Effector memory CD4-positive, alpha-beta T cell (primary cell): ENCODE results near the gene TMC8.
A peak's percentile ranks its signal among the peaks of the same experiment; 100 is the strongest.
"Not testable (repeated sequence)": the region's sequence is repeated elsewhere in the genome, so short reads cannot be mapped to it uniquely, and the experiment has no call there.

ENCODE experiments used
- DNase-seq, 3 donors: peaks; one replicate each; pipeline ENCODE4 v3.0.0-alpha.2; 2020
- H3K27ac ChIP-seq: 2 replicates; pipeline ENCODE4 v1.7.0; 2013; ENCODE audit warnings: mild to moderate bottlenecking, low read length, moderate library complexity; ENCODE audit not compliant: insufficient read depth, poor library complexity, severe bottlenecking
- H3K27me3 ChIP-seq: replicated peaks from 2 replicates; pipeline ENCODE4 v1.7.0; 2013; ENCODE audit warnings: mild to moderate bottlenecking, low read length; ENCODE audit not compliant: insufficient read depth, control insufficient read depth, poor library complexity, severe bottlenecking
- H3K36me3 ChIP-seq: 2 replicates; pipeline ENCODE4 v1.7.0; 2013; ENCODE audit warnings: mild to moderate bottlenecking, low read length, moderate library complexity; ENCODE audit not compliant: control insufficient read depth, insufficient read depth
- H3K4me1 ChIP-seq: 2 replicates; pipeline ENCODE4 v1.7.0; 2013; ENCODE audit warnings: low read length, mild to moderate bottlenecking; ENCODE audit not compliant: control insufficient read depth, insufficient read depth, poor library complexity, severe bottlenecking
- H3K4me3 ChIP-seq: 2 replicates; pipeline ENCODE4 v1.7.0; 2013; ENCODE audit warnings: low read length, low read depth, mild to moderate bottlenecking; ENCODE audit not compliant: insufficient read depth, poor library complexity, severe bottlenecking
- H3K9me3 ChIP-seq: 2 replicates; pipeline ENCODE4 v1.7.0; 2013; ENCODE audit warnings: mild to moderate bottlenecking, low read length, moderate library complexity; ENCODE audit not compliant: control insufficient read depth
- total RNA-seq, 3 donors: gene quantifications; one replicate each; lab custom pipeline; 2026; lab: John Stamatoyannopoulos, UW

Gene TMC8, protein sequence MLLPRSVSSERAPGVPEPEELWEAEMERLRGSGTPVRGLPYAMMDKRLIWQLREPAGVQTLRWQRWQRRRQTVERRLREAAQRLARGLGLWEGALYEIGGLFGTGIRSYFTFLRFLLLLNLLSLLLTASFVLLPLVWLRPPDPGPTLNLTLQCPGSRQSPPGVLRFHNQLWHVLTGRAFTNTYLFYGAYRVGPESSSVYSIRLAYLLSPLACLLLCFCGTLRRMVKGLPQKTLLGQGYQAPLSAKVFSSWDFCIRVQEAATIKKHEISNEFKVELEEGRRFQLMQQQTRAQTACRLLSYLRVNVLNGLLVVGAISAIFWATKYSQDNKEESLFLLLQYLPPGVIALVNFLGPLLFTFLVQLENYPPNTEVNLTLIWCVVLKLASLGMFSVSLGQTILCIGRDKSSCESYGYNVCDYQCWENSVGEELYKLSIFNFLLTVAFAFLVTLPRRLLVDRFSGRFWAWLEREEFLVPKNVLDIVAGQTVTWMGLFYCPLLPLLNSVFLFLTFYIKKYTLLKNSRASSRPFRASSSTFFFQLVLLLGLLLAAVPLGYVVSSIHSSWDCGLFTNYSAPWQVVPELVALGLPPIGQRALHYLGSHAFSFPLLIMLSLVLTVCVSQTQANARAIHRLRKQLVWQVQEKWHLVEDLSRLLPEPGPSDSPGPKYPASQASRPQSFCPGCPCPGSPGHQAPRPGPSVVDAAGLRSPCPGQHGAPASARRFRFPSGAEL
- 696 to 912 (median 749) reads per million in 3 donors for total RNA-seq

DNA sequence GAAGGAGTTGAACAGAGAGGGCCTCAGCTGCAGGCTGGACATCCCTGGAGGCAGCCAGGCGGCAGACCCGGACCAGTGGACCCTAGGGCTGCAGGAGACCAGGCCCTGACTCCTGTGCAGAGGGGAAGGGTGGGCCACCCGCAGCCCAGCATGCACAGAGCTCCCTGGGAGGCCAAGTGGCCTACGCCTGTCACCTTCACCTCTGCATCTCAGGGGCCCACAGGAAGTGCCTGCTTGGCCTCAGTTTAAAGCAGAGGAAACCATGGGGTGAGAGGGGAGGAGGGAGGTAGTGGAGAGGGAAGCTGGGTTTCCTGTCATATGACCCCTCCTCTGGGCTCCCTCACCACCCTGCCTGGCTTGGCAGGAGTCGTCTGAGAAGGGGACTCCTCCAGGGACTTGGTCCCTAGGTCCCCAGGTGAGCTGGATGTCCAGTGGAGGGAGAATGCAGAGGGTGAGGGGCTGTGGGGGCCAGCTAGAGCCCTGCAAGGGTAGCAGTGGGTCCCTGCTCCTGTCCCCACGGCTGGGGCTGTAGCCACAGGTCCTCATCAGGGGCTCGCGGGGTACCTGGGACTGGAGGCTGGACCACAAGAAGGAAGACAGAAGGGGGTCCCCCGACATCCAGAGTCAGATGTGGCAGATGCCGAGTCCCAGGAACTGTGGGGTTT lies at the start of gene TMC8:
Gene TMC8, plus strand, starts transcription at position 335 of the 665 bp plus-strand sequence. CDS start 818 bp downstream, outside the sequence.
- Histone ChIP-seq H3K9me3 (no peaks in the 10 kb centered on the region), H3K27ac (peak within 1 kb of the TSS; percentile 86), H3K4me1 (peaks cover 70% of the 10 kb centered on the region), H3K36me3 (peaks cover 35% of the 10 kb centered on the region), H3K4me3 (peak within 1 kb of the TSS; percentile 97), H3K27me3 (no peaks in the 10 kb centered on the region)
- DNase-seq = peak; percentile 78 to 79 (median 79)

DNA sequence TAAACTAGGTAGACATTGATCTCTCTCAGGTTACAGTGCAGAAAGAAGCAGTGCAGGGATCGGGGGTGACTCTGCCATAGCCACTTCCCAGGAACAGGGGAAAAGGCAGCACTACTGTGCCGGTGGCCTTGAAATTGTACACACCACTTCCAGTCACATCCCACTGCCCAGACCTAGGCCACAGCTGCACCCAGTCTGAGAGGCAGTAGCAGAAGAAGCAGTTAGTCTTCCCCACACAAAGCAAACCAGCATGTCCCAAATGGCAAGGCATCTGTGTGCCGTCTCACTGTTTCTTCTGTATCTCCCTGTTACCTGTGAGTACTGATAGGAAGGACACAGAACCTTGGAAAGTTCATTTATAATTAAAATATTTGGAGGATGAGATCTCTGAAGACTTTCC lies 49.0 kb upstream of the TMC8 start:
- Histone ChIP-seq H3K4me3 (no peak overlapping the region), H3K27ac (no peak overlapping the region), H3K4me1 (no peaks in the 10 kb centered on the region), H3K36me3 (peaks cover 69% of the 10 kb centered on the region), H3K27me3 (no peaks in the 10 kb centered on the region), H3K9me3 (no peaks in the 10 kb centered on the region)
- no peak for DNase-seq

DNA sequence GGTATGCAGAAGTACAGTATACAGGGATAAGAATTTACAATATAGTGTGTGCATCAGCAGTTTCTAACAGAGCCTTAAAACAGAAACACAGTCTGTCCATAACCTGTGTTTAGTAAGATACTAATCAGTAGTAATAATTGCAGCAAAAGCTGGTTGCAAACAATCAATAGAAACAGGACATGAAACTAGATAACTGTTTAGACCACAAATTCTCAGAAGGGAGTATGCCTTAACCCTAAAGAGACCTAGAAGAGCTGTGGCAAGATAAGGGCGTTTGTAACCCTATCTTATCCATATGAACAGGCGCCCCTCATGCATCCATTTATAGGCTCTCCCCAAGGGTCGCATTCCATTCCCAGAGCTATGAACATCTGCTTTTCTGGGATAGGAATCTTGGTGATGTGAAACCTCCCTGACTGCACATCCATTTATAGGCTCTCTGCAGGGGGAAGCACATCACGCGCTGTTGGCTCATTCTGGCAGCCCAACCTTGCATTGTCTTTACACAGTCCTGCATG lies 48.2 kb upstream of the TMC8 start:
- not testable (repeated sequence) for H3K27ac ChIP-seq, DNase-seq, H3K4me3 ChIP-seq, H3K27me3 ChIP-seq, H3K4me1 ChIP-seq, H3K9me3 ChIP-seq
- peaks cover 69% of the 10 kb centered on the region for H3K36me3 ChIP-seq

DNA sequence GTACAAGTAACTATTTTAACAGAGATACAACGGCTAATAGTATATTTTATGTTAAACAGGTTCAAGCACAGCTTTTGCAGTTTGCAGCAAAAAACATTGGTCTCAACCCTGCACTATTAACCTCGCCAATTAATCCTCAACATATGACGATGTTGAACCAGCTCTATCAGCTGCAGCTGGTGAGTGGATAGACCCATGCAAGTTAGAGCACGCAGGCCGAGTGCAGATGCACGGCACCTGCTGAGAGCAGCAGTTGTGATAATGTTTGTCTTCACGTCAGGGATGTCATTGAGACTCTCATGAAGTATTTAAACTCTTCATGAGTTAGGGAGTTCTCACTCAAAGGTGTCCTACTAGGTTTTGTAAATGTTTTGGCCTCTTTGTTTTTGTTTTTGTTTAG lies 47.6 kb upstream of the TMC8 start:
- DNase-seq = no peak
- no peak overlapping the region for H3K4me3 ChIP-seq
- H3K27ac ChIP-seq = no peak overlapping the region
- H3K4me1 ChIP-seq = no peaks in the 10 kb centered on the region
- H3K36me3 ChIP-seq = peaks cover 69% of the 10 kb centered on the region
- H3K9me3 ChIP-seq = no peaks in the 10 kb centered on the region
- no peaks in the 10 kb centered on the region for H3K27me3 ChIP-seq

DNA sequence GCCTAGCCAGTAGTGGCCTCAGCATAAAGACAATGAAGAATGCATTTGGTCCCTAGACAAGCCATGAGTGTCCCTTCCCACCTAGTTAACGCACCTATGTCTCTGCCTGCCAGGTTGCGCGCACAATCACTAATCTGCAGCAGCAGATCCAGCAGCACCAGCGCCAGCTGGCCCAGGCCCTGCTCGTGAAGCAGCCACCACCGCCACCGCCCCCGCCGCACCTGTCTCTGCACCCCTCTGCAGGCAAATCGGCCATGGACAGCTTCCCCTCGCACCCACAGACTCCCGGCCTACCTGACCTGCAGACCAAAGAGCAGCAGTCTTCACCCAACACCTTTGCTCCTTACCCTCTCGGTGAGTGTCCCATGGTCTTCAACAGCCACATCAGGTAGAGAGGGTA lies 43.8 kb upstream of the TMC8 start:
- no peaks in the 10 kb centered on the region for H3K27me3 ChIP-seq
- no peaks in the 10 kb centered on the region for H3K9me3 ChIP-seq
- DNase-seq = no peak
- no peak overlapping the region for H3K27ac ChIP-seq
- H3K4me3 ChIP-seq = no peak overlapping the region
- H3K36me3 ChIP-seq = peaks cover 70% of the 10 kb centered on the region
- no peaks in the 10 kb centered on the region for H3K4me1 ChIP-seq

DNA sequence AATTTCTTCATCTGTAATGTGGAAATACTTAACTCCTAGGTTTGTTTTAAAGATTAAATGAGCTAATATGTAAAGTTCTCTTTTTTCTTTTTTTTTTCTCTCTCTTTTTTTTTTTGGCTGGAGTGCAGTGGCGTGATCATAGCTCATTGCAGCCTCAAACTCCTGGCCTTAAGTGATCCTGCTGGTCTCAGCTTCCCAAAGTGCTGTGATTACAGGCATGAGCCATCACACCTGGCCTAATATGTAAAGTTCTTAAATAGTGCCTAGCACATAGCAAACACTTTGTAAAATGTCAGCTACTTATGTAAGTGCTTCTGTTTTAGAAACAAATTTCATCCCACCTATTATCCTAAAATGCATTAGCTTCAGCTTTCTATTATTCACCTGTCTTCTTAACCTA lies 42.0 kb upstream of the TMC8 start:
- Histone ChIP-seq H3K4me3 (no peak overlapping the region), H3K9me3 (no peaks in the 10 kb centered on the region), H3K4me1 (no peaks in the 10 kb centered on the region), H3K27me3 (no peaks in the 10 kb centered on the region), H3K36me3 (peaks cover 79% of the 10 kb centered on the region), H3K27ac (no peak overlapping the region)
- DNase-seq = no peak

DNA sequence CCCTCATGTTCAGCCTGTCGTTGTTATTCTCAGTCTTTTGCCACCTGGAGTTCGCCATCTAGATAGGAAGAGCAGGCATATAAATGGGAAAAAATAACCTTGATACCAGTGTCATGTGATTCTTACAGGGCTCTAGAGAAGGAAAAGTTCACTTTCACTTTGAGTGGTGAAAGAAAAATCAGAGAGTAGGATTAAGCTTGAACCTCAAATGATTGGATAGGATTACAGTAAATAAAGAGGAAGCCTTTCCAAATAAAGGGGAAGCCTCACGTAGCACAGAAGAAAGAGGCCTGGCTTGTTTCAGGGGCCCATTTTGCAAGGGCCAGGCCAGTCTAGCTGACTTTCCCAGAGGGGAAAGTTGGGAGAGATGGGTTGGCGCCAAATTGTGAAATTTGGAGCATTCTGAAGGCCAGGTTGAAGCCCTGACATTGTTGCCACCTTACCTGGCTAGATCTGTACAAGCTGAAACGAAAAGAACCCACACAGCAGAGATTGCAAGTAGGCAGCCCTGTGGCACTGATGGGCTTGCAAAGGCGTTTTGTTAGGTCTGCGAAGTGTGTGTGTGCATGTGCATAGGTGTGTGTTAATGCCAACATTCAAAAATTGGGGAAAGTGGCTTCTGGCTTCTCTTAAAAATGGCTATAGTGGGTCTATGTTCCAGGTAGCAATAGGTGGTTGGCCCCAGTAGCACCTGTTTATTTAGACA lies 40.8 kb upstream of the TMC8 start:
- H3K4me3 ChIP-seq = no peak overlapping the region
- no peaks in the 10 kb centered on the region for H3K4me1 ChIP-seq
- no peak for DNase-seq
- H3K9me3 ChIP-seq = no peaks in the 10 kb centered on the region
- H3K27me3 ChIP-seq = no peaks in the 10 kb centered on the region
- H3K36me3 ChIP-seq = peaks cover 83% of the 10 kb centered on the region
- no peak overlapping the region for H3K27ac ChIP-seq

DNA sequence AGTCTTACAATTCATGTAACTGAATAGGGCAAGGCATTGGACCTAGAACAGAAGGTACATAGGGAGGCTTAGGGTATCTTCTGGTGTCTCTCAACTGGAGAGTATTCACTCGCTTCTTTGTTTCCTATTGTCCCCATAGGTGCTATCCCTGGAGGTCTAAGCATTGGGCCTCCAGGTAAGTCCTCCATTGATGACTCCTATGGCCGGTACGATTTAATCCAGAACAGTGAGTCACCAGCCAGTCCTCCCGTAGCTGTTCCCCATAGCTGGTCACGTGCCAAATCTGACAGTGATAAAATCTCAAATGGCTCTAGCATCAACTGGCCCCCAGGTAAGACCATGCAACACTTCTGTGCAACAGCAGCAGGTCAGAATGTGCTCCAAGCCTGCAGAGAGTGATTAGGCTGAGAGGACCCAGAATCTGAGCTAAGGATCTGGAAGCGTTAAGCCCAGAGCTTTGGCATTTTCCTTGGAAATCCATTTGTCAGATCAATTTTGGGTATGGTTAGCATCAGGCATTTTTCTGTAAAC lies 37.7 kb upstream of the TMC8 start:
- Histone ChIP-seq H3K4me1 (no peaks in the 10 kb centered on the region), H3K4me3 (no peak overlapping the region), H3K27ac (no peak overlapping the region), H3K27me3 (no peaks in the 10 kb centered on the region), H3K36me3 (peaks cover 89% of the 10 kb centered on the region), H3K9me3 (no peaks in the 10 kb centered on the region)
- no peak for DNase-seq

DNA sequence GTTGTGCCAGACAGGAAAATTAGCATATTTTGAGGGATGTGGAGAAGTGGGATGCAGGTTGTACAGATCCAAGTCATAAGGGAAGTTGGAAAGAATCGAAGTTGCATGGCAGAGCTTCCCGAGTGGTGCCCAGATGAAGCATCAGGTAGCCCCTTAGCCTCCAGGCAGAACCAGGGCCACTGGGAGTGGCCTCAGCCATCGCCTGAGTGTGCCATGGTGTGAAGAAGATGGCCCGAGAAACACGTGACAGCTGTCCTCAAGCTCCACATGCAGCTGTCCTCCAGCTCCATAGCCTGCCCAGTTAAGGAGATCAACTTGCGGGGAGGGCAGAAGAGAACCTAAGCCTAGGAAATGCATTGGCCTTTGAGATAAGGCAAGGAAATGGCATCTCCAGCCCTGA lies 35.5 kb upstream of the TMC8 start:
- H3K36me3 ChIP-seq = peaks cover 87% of the 10 kb centered on the region

More for the DNA sequence above, 35.5 kb upstream of the TMC8 start:
- Histone ChIP-seq H3K27ac (no peak overlapping the region), H3K4me1 (no peaks in the 10 kb centered on the region), H3K4me3 (no peak overlapping the region), H3K9me3 (no peaks in the 10 kb centered on the region), H3K27me3 (no peaks in the 10 kb centered on the region)
- no peak for DNase-seq
